Gastroesophageal sphincter (tissue), 3 donors: ENCODE results near the gene CACNA2D3.

ENCODE experiments used
- POLR2A ChIP-seq, 2 donors: fragments of 450-650 bp; IDR thresholded peaks; one replicate each; pipeline ENCODE4 v1.6.1; 2017; ENCODE audit warnings: antibody characterized with exemption in 2 of 2, mild to moderate bottlenecking in 2 of 2, moderate library complexity in 1 of 2
- POLR2AphosphoS5 ChIP-seq: sonication (generic); formaldehyde crosslinking; IDR thresholded peaks from one replicate; pipeline ENCODE4 v1.6.1; 2017; ENCODE audit warnings: antibody characterized with exemption
- TF ChIP-seq, protein P1 (sequence below), 4 experiments: fragments of 200-600 bp in 2 of 4; fragments of 450-650 bp in 2 of 4; sonication (generic) in 1 of 4; IDR thresholded peaks; one replicate each; pipeline ENCODE4 v1.5.1; 2017 to 2019; ENCODE audit warnings: antibody characterized with exemption in 4 of 4, mild to moderate bottlenecking in 2 of 4, moderate library complexity in 2 of 4

DNA sequence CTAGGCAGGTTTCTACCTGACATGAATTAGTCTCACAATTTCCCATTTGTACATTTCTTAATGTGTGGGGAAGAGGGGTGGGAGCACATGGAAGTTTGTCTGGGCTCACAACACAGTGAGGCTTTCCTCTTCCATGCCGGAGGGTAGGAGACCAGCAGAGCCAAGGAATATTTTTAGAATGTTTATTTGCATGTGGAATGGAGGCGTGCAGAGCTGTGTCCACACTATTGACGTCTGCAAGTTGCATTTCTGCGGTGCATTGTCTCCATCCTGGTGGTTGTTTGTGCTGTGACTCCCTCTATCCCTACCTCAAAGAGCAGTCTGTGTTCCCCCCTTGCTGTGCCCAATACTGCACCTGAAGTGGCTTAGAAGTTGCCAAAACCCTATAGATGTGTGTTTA, 908.6 kb downstream of the CACNA2D3 start:
- TF ChIP-seq, protein P1, sequence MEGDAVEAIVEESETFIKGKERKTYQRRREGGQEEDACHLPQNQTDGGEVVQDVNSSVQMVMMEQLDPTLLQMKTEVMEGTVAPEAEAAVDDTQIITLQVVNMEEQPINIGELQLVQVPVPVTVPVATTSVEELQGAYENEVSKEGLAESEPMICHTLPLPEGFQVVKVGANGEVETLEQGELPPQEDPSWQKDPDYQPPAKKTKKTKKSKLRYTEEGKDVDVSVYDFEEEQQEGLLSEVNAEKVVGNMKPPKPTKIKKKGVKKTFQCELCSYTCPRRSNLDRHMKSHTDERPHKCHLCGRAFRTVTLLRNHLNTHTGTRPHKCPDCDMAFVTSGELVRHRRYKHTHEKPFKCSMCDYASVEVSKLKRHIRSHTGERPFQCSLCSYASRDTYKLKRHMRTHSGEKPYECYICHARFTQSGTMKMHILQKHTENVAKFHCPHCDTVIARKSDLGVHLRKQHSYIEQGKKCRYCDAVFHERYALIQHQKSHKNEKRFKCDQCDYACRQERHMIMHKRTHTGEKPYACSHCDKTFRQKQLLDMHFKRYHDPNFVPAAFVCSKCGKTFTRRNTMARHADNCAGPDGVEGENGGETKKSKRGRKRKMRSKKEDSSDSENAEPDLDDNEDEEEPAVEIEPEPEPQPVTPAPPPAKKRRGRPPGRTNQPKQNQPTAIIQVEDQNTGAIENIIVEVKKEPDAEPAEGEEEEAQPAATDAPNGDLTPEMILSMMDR (IDR thresholded peaks at IDR 0.05), result no peak
- TF ChIP-seq POLR2A (IDR thresholded peaks at IDR 0.05) (no peak), POLR2AphosphoS5 (no peak)
